DOHH2 (cell line): Measurements from ENCODE around the gene ALOX15B.
"Not testable (repeated sequence)": the region's sequence is repeated elsewhere in the genome, so short reads cannot be mapped to it uniquely, and the experiment has no call there.

Source experiments
- H3F3A ChIP-seq: fragments of 200-600 bp; sonication (generic), shearing (Covaris generic); 2 replicates; pipeline ENCODE4 v1.6.0; 2016; ENCODE audit warnings: antibody characterized with exemption, mild to moderate bottlenecking; ENCODE audit not compliant: control insufficient read depth, insufficient read depth
- H3K27ac ChIP-seq: fragments of 200-600 bp; sonication (generic); 2 replicates; pipeline ENCODE4 v1.5.1; 2014; ENCODE audit warnings: low read depth, mild to moderate bottlenecking, low read length, moderate library complexity
- H3K27me3 ChIP-seq: fragments of 200-600 bp; sonication (generic); 2 replicates; pipeline ENCODE4 v1.6.1; 2014; ENCODE audit warnings: mild to moderate bottlenecking, low read length, mixed read lengths; ENCODE audit not compliant: control insufficient read depth
- H3K36me3 ChIP-seq: fragments of 200-600 bp; sonication (generic); 2 replicates; pipeline ENCODE4 v1.6.1; 2014; ENCODE audit warnings: mild to moderate bottlenecking, low read length, moderate library complexity, mixed read lengths; ENCODE audit not compliant: control insufficient read depth
- H3K4me1 ChIP-seq: fragments of 200-600 bp; sonication (generic); 2 replicates; pipeline ENCODE4 v1.6.1; 2014; ENCODE audit warnings: mild to moderate bottlenecking, low read length, mixed read lengths; ENCODE audit not compliant: control insufficient read depth
- H3K4me2 ChIP-seq: fragments of 200-600 bp; sonication (generic); 2 replicates; pipeline ENCODE4 v1.6.0; 2014; ENCODE audit warnings: mild to moderate bottlenecking, low read length, moderate library complexity
- H3K4me3 ChIP-seq: fragments of 200-600 bp; sonication (generic); 2 replicates; pipeline ENCODE4 v1.5.1; 2014; ENCODE audit warnings: mild to moderate bottlenecking, low read length, mixed read lengths
- H3K79me2 ChIP-seq: fragments of 200-600 bp; sonication (generic); 2 replicates; pipeline ENCODE4 v1.6.1; 2014; ENCODE audit warnings: mild to moderate bottlenecking, low read length, mixed read lengths; ENCODE audit not compliant: control insufficient read depth
- H3K9me2 ChIP-seq: fragments of 200-600 bp; sonication (generic); replicated peaks from 2 replicates; pipeline ENCODE4 v1.6.1; 2014; ENCODE audit warnings: mild to moderate bottlenecking, low read length, mixed read lengths; ENCODE audit not compliant: control insufficient read depth
- H3K9me3 ChIP-seq: fragments of 200-600 bp; sonication (generic); 2 replicates; pipeline ENCODE4 v1.6.1; 2014; ENCODE audit warnings: antibody characterized with exemption, low read length, mixed read lengths; ENCODE audit not compliant: control insufficient read depth, insufficient read depth
- H4K20me1 ChIP-seq: fragments of 200-600 bp; sonication (generic); 2 replicates; pipeline ENCODE4 v1.6.0; 2014; ENCODE audit warnings: low read depth, mild to moderate bottlenecking, antibody characterized with exemption, low read length, moderate library complexity; ENCODE audit not compliant: control insufficient read depth, insufficient read depth
- CTCF ChIP-seq: fragments of 200-600 bp; sonication (generic); IDR thresholded peaks from one replicate; pipeline ENCODE4 v1.5.1; 2014; ENCODE audit warnings: antibody characterized with exemption, mild to moderate bottlenecking, low read depth, low read length; ENCODE audit not compliant: poor library complexity, severe bottlenecking
- EZH2phosphoT487 ChIP-seq: fragments of 200-600 bp; sonication (generic); IDR thresholded peaks from 2 replicates; pipeline ENCODE4 v1.6.1; 2017; ENCODE audit warnings: borderline replicate concordance, mild to moderate bottlenecking, antibody characterized with exemption, low read length, moderate library complexity, mixed read lengths

ALOX15B gene

GRCh38 chr17:8020776-8021564, 17.9 kb upstream of the ALOX15B start:
- H3K36me3 ChIP-seq = no peaks in the 10 kb centered on the region
- no peaks in the 10 kb centered on the region for H4K20me1 ChIP-seq
- no peaks in the 10 kb centered on the region for H3K9me3 ChIP-seq
- no peak overlapping the region for H3K27ac ChIP-seq
- no peaks in the 10 kb centered on the region for H3K79me2 ChIP-seq
- no peak overlapping the region for H3K4me3 ChIP-seq
- H3K4me2 ChIP-seq = no peak overlapping the region
- no peaks in the 10 kb centered on the region for H3F3A ChIP-seq
- peaks cover 32% of the 10 kb centered on the region for H3K27me3 ChIP-seq
- H3K4me1 ChIP-seq = peaks cover 9% of the 10 kb centered on the region
- no peaks in the 10 kb centered on the region for H3K9me2 ChIP-seq
- TF ChIP-seq CTCF = no peak
- TF ChIP-seq EZH2phosphoT487 = no peak

- H3K79me2 ChIP-seq = no peaks in the 10 kb centered on the region
- no peaks in the 10 kb centered on the region for H3K36me3 ChIP-seq
- H3K9me2 ChIP-seq = no peaks in the 10 kb centered on the region
- H3F3A ChIP-seq = no peaks in the 10 kb centered on the region
- no peak overlapping the region for H3K27ac ChIP-seq
- H3K27me3 ChIP-seq = peaks cover 28% of the 10 kb centered on the region
- no peak overlapping the region for H3K4me3 ChIP-seq
- H3K9me3 ChIP-seq = no peaks in the 10 kb centered on the region
- TF ChIP-seq EZH2phosphoT487 = no peak
- no peak for TF ChIP-seq CTCF
- no peak overlapping the region for H3K4me2 ChIP-seq
- H3K4me1 ChIP-seq = peaks cover 1% of the 10 kb centered on the region; the same call in 1 of the 2 replicates
- H4K20me1 ChIP-seq = no peaks in the 10 kb centered on the region
Measured at GRCh38 chr17:8021565-8022359, 17.1 kb upstream of the ALOX15B start.

- Histone ChIP-seq H3K9me2 (no peaks in the 10 kb centered on the region), H3K27ac (no peak overlapping the region), H3K27me3 (peaks cover 27% of the 10 kb centered on the region), H3K4me3 (no peak overlapping the region), H3F3A (no peaks in the 10 kb centered on the region), H3K79me2 (no peaks in the 10 kb centered on the region), H4K20me1 (no peaks in the 10 kb centered on the region), H3K9me3 (no peaks in the 10 kb centered on the region), H3K4me1 (no peaks in the 10 kb centered on the region), H3K36me3 (no peaks in the 10 kb centered on the region), H3K4me2 (no peak overlapping the region)
- no peak for TF ChIP-seq EZH2phosphoT487
- no peak for TF ChIP-seq CTCF
Measured at GRCh38 chr17:8022360-8023003, 16.4 kb upstream of the ALOX15B start.

- H3K36me3 ChIP-seq, H3K9me2 ChIP-seq, H3F3A ChIP-seq, H3K79me2 ChIP-seq, H3K4me3 ChIP-seq, H3K4me2 ChIP-seq, H3K27ac ChIP-seq, H3K9me3 ChIP-seq, H4K20me1 ChIP-seq, H3K4me1 ChIP-seq: not testable (repeated sequence)
- H3K27me3 ChIP-seq = peaks cover 36% of the 10 kb centered on the region
Measured at GRCh38 chr17:8024161-8024560, 14.7 kb upstream of the ALOX15B start.
